Endothelial cell of umbilical vein (primary cell): ENCODE data around the gene TAS2R19.

Experiments used
- EZH2 ChIP-seq: IDR thresholded peaks from 2 replicates; pipeline ENCODE4 v1.6.1; 2012; ENCODE audit warnings: borderline replicate concordance, low read depth, mild to moderate bottlenecking, moderate library complexity, low read length, inconsistent platforms; ENCODE audit not compliant: severe bottlenecking
- GATA2 ChIP-seq: IDR thresholded peaks from 2 replicates; pipeline ENCODE4 v1.7.0; 2011; ENCODE audit warnings: low read depth, mild to moderate bottlenecking, moderate library complexity, mixed read lengths, low read length; ENCODE audit not compliant: insufficient read length, insufficient read depth
- POLR2A ChIP-seq: IDR thresholded peaks from 2 replicates; pipeline ENCODE4 v1.6.1; 2012; ENCODE audit warnings: low read depth, mild to moderate bottlenecking, control low read depth, low read length
- POLR2AphosphoS5 ChIP-seq: IDR thresholded peaks from 2 replicates; pipeline ENCODE4 v1.6.1; 2012; ENCODE audit warnings: low read depth, mild to moderate bottlenecking, control low read depth, low read length, moderate library complexity; ENCODE audit not compliant: insufficient read depth
- TF ChIP-seq, protein P1 (sequence below), 2 donors: IDR thresholded peaks; 1 replicate in 1 of 2; 2 replicates in 1 of 2; pipeline ENCODE4 v1.5.1; 2011; ENCODE audit warnings: low read length in 2 of 2, mild to moderate bottlenecking in 2 of 2, moderate library complexity in 2 of 2, control low read depth in 1 of 2, inconsistent platforms in 1 of 2, low read depth in 1 of 2; ENCODE audit not compliant: insufficient read depth in 1 of 2; ENCODE audit errors: extremely low read depth in 1 of 2

DNA sequence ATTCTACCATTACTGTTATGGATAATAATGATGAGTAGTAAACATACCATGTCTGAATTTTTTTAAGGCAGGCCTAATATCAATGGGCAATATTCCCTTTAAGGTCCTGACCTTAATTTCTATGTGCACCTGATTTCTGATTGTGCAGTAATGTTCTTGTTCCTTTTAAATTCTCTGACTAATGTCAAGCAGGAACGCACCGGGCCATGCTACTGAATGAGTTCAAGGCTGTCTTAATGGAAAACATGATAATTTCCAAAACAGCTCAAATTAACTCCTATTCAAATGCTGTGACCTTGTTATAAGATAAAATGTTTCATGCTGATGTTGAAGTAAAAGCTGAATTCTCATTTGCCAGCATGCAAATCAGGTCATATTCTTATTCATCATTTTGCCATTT lies 32.9 kb upstream of the TAS2R19 start:
- TF ChIP-seq, protein P1, sequence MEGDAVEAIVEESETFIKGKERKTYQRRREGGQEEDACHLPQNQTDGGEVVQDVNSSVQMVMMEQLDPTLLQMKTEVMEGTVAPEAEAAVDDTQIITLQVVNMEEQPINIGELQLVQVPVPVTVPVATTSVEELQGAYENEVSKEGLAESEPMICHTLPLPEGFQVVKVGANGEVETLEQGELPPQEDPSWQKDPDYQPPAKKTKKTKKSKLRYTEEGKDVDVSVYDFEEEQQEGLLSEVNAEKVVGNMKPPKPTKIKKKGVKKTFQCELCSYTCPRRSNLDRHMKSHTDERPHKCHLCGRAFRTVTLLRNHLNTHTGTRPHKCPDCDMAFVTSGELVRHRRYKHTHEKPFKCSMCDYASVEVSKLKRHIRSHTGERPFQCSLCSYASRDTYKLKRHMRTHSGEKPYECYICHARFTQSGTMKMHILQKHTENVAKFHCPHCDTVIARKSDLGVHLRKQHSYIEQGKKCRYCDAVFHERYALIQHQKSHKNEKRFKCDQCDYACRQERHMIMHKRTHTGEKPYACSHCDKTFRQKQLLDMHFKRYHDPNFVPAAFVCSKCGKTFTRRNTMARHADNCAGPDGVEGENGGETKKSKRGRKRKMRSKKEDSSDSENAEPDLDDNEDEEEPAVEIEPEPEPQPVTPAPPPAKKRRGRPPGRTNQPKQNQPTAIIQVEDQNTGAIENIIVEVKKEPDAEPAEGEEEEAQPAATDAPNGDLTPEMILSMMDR (IDR thresholded peaks at IDR 0.05; ENCODE audit: extremely low read depth in 1 of 2, insufficient read depth in 1 of 2, low read depth in 1 of 2, low read length in 2 of 2): no peak
- TF ChIP-seq EZH2 (no peak), GATA2 (no peak), POLR2AphosphoS5 (no peak), POLR2A (no peak)
